Endothelial cell of umbilical vein (primary cell): ENCODE results near the gene CARNS1. TPM values are rescaled to one million over a fixed set of nuclear protein-coding genes. Genes with fewer than 3 reads are reported as not detected.

ENCODE experiments used
- BruUV-seq: library from RNA; stranded (reverse); fragments of 400-500 nt; replicated peaks from 2 replicates; lab custom pipeline; 2021; lab: Mats Ljungman, UMichigan
- CTCF ChIA-PET: fragments of 300-600, 350-600 bp; sonication (Branson Sonifier 250); formaldehyde crosslinking; loops from one replicate; lab custom pipeline; 2021; ENCODE audit warnings: antibody characterized with exemption, inconsistent platforms; lab: Charles Lee
- POLR2A ChIA-PET: fragments of 300-600, 350-600 bp; sonication (Branson Sonifier 250); formaldehyde crosslinking; loops from one replicate; lab custom pipeline; 2021; ENCODE audit warnings: antibody characterized with exemption, inconsistent platforms; lab: Charles Lee
- DNase-seq: peaks from one replicate; pipeline ENCODE4 v3.0.0-alpha.2; 2011; ENCODE audit warnings: low read depth, low spot score
- FAIRE-seq: peaks from 2 replicates; lab custom pipeline; 2011; peaks lifted over from hg19 to GRCh38; lab: Jason Lieb, UNC
- H2AFZ ChIP-seq: 2 replicates; pipeline ENCODE4 v1.6.0; 2012; ENCODE audit warnings: low read depth, low read length, control low read depth, inconsistent platforms
- H3K27ac ChIP-seq: 2 replicates; pipeline ENCODE4 v1.5.1; 2011; ENCODE audit warnings: low read depth, mild to moderate bottlenecking, control low read depth, low read length, moderate library complexity; ENCODE audit not compliant: insufficient read depth
- H3K27me3 ChIP-seq, 2 experiments: 2 replicates each; pipeline versions ENCODE4 v1.6.0 to v1.6.1; 2011; ENCODE audit warnings: low read length in 2 of 2, mixed read lengths in 1 of 2; ENCODE audit not compliant: control insufficient read depth in 2 of 2, insufficient read depth in 2 of 2
- H3K36me3 ChIP-seq, 2 experiments: 2 replicates in 1 of 2; 3 replicates in 1 of 2; pipeline ENCODE4 v1.5.1; 2011; ENCODE audit warnings: low read length in 2 of 2, mild to moderate bottlenecking in 1 of 2, moderate library complexity in 1 of 2; ENCODE audit not compliant: control insufficient read depth in 2 of 2, insufficient read depth in 2 of 2; ENCODE audit errors: extremely low read depth in 1 of 2
- H3K4me1 ChIP-seq: 3 replicates; pipeline ENCODE4 v1.5.1; 2011; ENCODE audit warnings: mild to moderate bottlenecking, low read length; ENCODE audit not compliant: control insufficient read depth, insufficient read depth; ENCODE audit errors: extremely low read depth
- H3K4me2 ChIP-seq: 2 replicates; pipeline ENCODE4 v1.6.1; 2011; ENCODE audit warnings: low read length, control low read depth, mixed read lengths; ENCODE audit not compliant: insufficient read depth
- H3K4me3 ChIP-seq, 3 experiments: fragments of 200-600 bp in 1 of 3; sonication (generic), shearing (Covaris generic) in 1 of 3; replicated peaks in 1 of 3; 2 replicates each; pipeline ENCODE4 v1.5.1; 2011 to 2016; ENCODE audit warnings: control low read depth in 3 of 3, low read length in 3 of 3, mild to moderate bottlenecking in 2 of 3, inconsistent platforms in 1 of 3, low read depth in 1 of 3, moderate library complexity in 1 of 3; ENCODE audit not compliant: insufficient read depth in 1 of 3
- H3K79me2 ChIP-seq: 2 replicates; pipeline ENCODE4 v1.6.0; 2012; ENCODE audit warnings: low read length, inconsistent platforms; ENCODE audit not compliant: control insufficient read depth, insufficient read depth
- H3K9ac ChIP-seq: replicated peaks from 2 replicates; pipeline ENCODE3; 2011; ENCODE audit warnings: low read length, control low read depth; ENCODE audit not compliant: insufficient read depth; ENCODE audit errors: extremely low read depth
- H3K9me1 ChIP-seq: replicated peaks from 3 replicates; pipeline ENCODE4 v1.6.0; 2011; ENCODE audit warnings: mild to moderate bottlenecking, low read length; ENCODE audit not compliant: control insufficient read depth, insufficient read depth; ENCODE audit errors: extremely low read depth
- H3K9me3 ChIP-seq: replicated peaks from 2 replicates; pipeline ENCODE4 v1.5.1; 2012; ENCODE audit warnings: low read length, inconsistent platforms; ENCODE audit not compliant: control insufficient read depth, insufficient read depth
- H4K20me1 ChIP-seq: replicated peaks from 2 replicates; pipeline ENCODE3; 2011; ENCODE audit warnings: mild to moderate bottlenecking, low read length; ENCODE audit not compliant: control insufficient read depth, insufficient read depth; ENCODE audit errors: extremely low read depth
- EZH2 ChIP-seq: IDR thresholded peaks from 2 replicates; pipeline ENCODE4 v1.6.1; 2012; ENCODE audit warnings: borderline replicate concordance, low read depth, mild to moderate bottlenecking, moderate library complexity, low read length, inconsistent platforms; ENCODE audit not compliant: severe bottlenecking
- FOS ChIP-seq: IDR thresholded peaks from 2 replicates; pipeline ENCODE4 v1.6.1; 2011; ENCODE audit warnings: mild to moderate bottlenecking, low read length, moderate library complexity, borderline replicate concordance; ENCODE audit not compliant: insufficient read depth
- GATA2 ChIP-seq: IDR thresholded peaks from 2 replicates; pipeline ENCODE4 v1.7.0; 2011; ENCODE audit warnings: low read depth, mild to moderate bottlenecking, moderate library complexity, mixed read lengths, low read length; ENCODE audit not compliant: insufficient read length, insufficient read depth
- JUN ChIP-seq: IDR thresholded peaks from 2 replicates; pipeline ENCODE4 v1.6.1; 2011; ENCODE audit warnings: borderline replicate concordance, low read depth; ENCODE audit not compliant: insufficient read length, insufficient read depth
- MYC ChIP-seq: IDR thresholded peaks from one replicate; pipeline ENCODE4 v1.6.1; 2011; ENCODE audit warnings: mild to moderate bottlenecking, low read depth, low read length
- POLR2AphosphoS5 ChIP-seq: IDR thresholded peaks from 2 replicates; pipeline ENCODE4 v1.6.1; 2012; ENCODE audit warnings: low read depth, mild to moderate bottlenecking, control low read depth, low read length, moderate library complexity; ENCODE audit not compliant: insufficient read depth
- dilution Hi-C: fragments of 300-500 bp; cut with MboI; formaldehyde crosslinking; loops from one replicate; pipeline ENCODE4 v1.15.0; 2019; ENCODE audit warnings: low sequenced_read_pairs; ENCODE audit not compliant: extremely low pct_ligation_motif_present
- intact Hi-C: fragments of 100-400 bp; cut with micrococcal nuclease; formaldehyde crosslinking; loops from one replicate; pipeline ENCODE4 v1.10.0; 2022
- polyA plus RNA-seq, 4 experiments: library from polyadenylated mRNA; depleted of rRNA in 3 of 4; stranded (reverse) in 3 of 4; unstranded in 1 of 4; fragments of >200 nt; gene quantifications; 2 replicates each; pipeline versions ENCODE4 v1.2.1 to v1.2.3, GENCODE V29; 2011 to 2012; ENCODE audit warnings: missing spikeins in 1 of 4
- total RNA-seq: library from RNA; stranded (reverse); gene quantifications from 2 replicates; pipeline ENCODE4 v1.2.3, GENCODE V29; 2021
- TF ChIP-seq, protein P1 (sequence below), 2 donors: IDR thresholded peaks; 1 replicate in 1 of 2; 2 replicates in 1 of 2; pipeline ENCODE4 v1.5.1; 2011; ENCODE audit warnings: low read length in 2 of 2, mild to moderate bottlenecking in 2 of 2, moderate library complexity in 2 of 2, control low read depth in 1 of 2, inconsistent platforms in 1 of 2, low read depth in 1 of 2; ENCODE audit not compliant: insufficient read depth in 1 of 2; ENCODE audit errors: extremely low read depth in 1 of 2
- TF ChIP-seq, protein P2 (sequence below): IDR thresholded peaks from 2 replicates; pipeline ENCODE4 v1.6.1; 2011; ENCODE audit not compliant: insufficient read depth, insufficient read length

CARNS1 gene
- total and polyA plus RNA-seq, 2 donors (not counting 3 experiments of a cell fraction or from before 2014, with no cell fraction given), result 0.14 to 0.35 TPM

DNA sequence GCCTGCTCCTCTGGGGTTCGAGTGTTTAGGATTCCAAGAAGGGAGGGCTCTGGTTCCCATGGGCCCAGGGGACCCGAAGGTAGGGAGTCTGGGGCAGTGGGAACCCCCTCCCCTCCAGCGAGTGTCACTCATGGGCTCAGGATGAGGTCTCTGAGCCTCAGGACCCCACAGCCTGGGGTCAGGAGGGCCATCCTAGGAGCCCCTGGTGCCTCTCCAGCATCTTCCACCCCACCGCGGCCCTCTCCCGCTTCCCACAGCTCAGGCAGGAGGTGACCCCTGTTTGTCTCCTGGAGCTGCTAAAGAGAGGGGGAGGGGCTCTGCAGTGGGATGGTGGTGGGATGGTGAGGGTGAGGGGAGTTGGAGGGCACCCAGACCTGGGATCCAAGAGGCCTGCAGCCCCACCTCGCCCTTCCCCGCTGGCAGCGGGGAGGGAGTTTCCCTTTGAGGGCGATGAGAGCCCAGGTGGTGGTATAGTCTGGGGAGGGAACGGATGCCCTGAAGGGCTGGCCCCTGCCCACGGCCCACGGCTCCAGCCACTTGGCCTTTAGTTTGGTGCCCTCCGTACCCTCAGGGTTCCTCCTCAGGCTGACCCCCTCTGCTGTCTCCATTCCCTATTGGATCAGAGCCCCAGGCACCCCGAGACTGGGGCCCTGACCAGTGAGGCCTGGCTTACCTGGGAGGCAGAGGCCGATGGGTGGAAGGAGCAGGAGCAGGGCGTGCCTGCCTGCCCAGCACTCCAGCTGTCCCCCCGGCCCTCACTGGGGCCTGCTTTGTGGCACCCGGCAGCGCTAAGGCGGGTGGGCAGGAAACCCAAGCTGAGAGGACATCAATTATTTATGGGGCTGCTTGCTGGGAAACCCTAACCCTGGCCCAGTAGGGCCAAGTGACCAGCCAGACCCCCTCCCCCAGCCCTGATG lies 38.6 kb downstream of the CARNS1 start:
- Histone ChIP-seq H3K27me3 (no peaks in the 10 kb centered on the region), H3K27ac (no peak overlapping the region), H3K4me1 (peaks cover 7% of the 10 kb centered on the region), H3K36me3 (no peaks in the 10 kb centered on the region), H3K9me3 (no peaks in the 10 kb centered on the region), H3K4me3 (no peak overlapping the region), H3K79me2 (no peaks in the 10 kb centered on the region), H3K9me1 (no peaks in the 10 kb centered on the region), H3K9ac (no peak overlapping the region), H2AFZ (no peak overlapping the region), H3K4me2 (no peak overlapping the region), H4K20me1 (no peaks in the 10 kb centered on the region)
- TF ChIP-seq, protein P1, sequence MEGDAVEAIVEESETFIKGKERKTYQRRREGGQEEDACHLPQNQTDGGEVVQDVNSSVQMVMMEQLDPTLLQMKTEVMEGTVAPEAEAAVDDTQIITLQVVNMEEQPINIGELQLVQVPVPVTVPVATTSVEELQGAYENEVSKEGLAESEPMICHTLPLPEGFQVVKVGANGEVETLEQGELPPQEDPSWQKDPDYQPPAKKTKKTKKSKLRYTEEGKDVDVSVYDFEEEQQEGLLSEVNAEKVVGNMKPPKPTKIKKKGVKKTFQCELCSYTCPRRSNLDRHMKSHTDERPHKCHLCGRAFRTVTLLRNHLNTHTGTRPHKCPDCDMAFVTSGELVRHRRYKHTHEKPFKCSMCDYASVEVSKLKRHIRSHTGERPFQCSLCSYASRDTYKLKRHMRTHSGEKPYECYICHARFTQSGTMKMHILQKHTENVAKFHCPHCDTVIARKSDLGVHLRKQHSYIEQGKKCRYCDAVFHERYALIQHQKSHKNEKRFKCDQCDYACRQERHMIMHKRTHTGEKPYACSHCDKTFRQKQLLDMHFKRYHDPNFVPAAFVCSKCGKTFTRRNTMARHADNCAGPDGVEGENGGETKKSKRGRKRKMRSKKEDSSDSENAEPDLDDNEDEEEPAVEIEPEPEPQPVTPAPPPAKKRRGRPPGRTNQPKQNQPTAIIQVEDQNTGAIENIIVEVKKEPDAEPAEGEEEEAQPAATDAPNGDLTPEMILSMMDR (IDR thresholded peaks at IDR 0.05; ENCODE audit: extremely low read depth in 1 of 2, insufficient read depth in 1 of 2, low read depth in 1 of 2, low read length in 2 of 2), result no peak
- TF ChIP-seq POLR2AphosphoS5 (no peak), JUN (no peak), FOS (no peak), MYC (no peak), GATA2 (no peak), EZH2 (no peak)
- TF ChIP-seq, protein P2, sequence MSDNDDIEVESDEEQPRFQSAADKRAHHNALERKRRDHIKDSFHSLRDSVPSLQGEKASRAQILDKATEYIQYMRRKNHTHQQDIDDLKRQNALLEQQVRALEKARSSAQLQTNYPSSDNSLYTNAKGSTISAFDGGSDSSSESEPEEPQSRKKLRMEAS, result no peak
- CTCF ChIA-PET, result interaction anchor here (1.0 kb wide), 1 partner anchor 22 kb away, joined by 3 read pairs; no protein-coding TSS in a partner anchor
- POLR2A ChIA-PET, result no interaction called here
- no peak for FAIRE-seq
- dilution Hi-C loops (no loop called here), intact Hi-C loops (no loop called here)
- no TSS peak for BruUV-seq
- DNase-seq, result no peak
